ENCODE results near the gene ITGB5. TPM values are rescaled to one million over a fixed set of nuclear protein-coding genes. Genes with fewer than 3 reads are reported as not detected.

The ITGB5 gene
- total and polyA plus RNA-seq, 4 donors: 16.9 to 66.6 (median 48.0) TPM

GRCh38 chr3:124747111-124747981 lies 139.8 kb downstream of the ITGB5 start:
- TF ChIP-seq, protein P1, sequence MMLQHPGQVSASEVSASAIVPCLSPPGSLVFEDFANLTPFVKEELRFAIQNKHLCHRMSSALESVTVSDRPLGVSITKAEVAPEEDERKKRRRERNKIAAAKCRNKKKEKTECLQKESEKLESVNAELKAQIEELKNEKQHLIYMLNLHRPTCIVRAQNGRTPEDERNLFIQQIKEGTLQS (IDR thresholded peaks at IDR 0.05): no peak
- TF ChIP-seq JUND (IDR thresholded peaks at IDR 0.05): no peak
- no peak for TF ChIP-seq EGR1 (IDR thresholded peaks at IDR 0.05; ENCODE audit: low read depth in 2 of 2)
- no peak for DNase-seq (ENCODE audit: low spot score)
- Histone ChIP-seq H3K36me3 (ENCODE audit: control insufficient read depth in 4 of 4, insufficient read depth in 3 of 4, low read depth in 1 of 4, low read length in 3 of 4) (peaks cover 5 to 35% (median 29%) of the 10 kb centered on the region in 4 donors), H3K4me1 (ENCODE audit: control insufficient read depth in 4 of 4, insufficient read depth in 4 of 4, low read length in 3 of 4) (no peaks in the 10 kb centered on the region), H3K4me3 (ENCODE audit: low read depth in 1 of 3, low read length in 3 of 3) (no peak overlapping the region), H3K9ac (ENCODE audit: low read depth in 1 of 2, low read length in 2 of 2) (no peak overlapping the region), H3K27me3 (ENCODE audit: control insufficient read depth in 4 of 4, insufficient read depth in 4 of 4, low read length in 3 of 4) (no peaks in the 10 kb centered on the region), H3K9me3 (ENCODE audit: control insufficient read depth in 4 of 4, low read length in 3 of 4) (no peaks in the 10 kb centered on the region), H3K27ac (ENCODE audit: low read depth in 1 of 2, low read length in 2 of 2) (no peak overlapping the region)
- 95% methylated on average over 14 of the region's 14 CpGs for WGBS

DNA sequence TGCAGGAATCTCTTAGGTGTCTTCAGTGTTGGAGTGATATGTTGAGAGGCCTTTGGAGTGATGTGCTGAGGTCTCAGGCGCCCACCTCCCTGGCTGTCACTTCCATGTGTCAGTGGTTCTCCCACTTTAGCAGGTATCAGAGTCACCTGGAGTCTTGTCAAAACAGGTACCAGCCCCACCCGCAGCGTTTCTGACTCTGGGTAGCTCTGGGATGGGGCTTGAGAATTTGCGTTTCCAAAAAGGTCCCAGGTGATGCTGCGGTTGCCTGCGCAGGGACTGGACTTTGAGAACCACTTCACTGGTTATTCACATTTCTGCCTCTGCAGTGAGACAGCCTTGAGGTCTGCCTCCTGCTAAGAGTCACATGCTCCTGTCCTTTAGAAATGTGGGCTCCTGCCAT lies 141.4 kb downstream of the ITGB5 start:
- H3K4me1 ChIP-seq (ENCODE audit: control insufficient read depth in 4 of 4, insufficient read depth in 4 of 4, low read length in 3 of 4): no peaks in the 10 kb centered on the region
- no peak overlapping the region for H3K9ac ChIP-seq (ENCODE audit: low read depth in 1 of 2, low read length in 2 of 2)
- no peaks in the 10 kb centered on the region for H3K9me3 ChIP-seq (ENCODE audit: control insufficient read depth in 4 of 4, low read length in 3 of 4)
- no peak for DNase-seq (ENCODE audit: low spot score)
- peaks cover 8 to 49% (median 43%) of the 10 kb centered on the region in 4 donors for H3K36me3 ChIP-seq (ENCODE audit: control insufficient read depth in 4 of 4, insufficient read depth in 3 of 4, low read depth in 1 of 4, low read length in 3 of 4)
- H3K27me3 ChIP-seq (ENCODE audit: control insufficient read depth in 4 of 4, insufficient read depth in 4 of 4, low read length in 3 of 4): no peaks in the 10 kb centered on the region
- WGBS: 97% methylated on average over 6 of the region's 6 CpGs
- no peak overlapping the region for H3K27ac ChIP-seq (ENCODE audit: low read depth in 1 of 2, low read length in 2 of 2)
- no peak for TF ChIP-seq YY1 (IDR thresholded peaks at IDR 0.05)
- no peak for TF ChIP-seq NR2F2 (IDR thresholded peaks at IDR 0.05)
- no peak for TF ChIP-seq FOXA1 (IDR thresholded peaks at IDR 0.05)
- TF ChIP-seq CTCF (IDR thresholded peaks at IDR 0.05; ENCODE audit: low read depth, low read length, missing input control): no peak
- TF ChIP-seq, protein P2, sequence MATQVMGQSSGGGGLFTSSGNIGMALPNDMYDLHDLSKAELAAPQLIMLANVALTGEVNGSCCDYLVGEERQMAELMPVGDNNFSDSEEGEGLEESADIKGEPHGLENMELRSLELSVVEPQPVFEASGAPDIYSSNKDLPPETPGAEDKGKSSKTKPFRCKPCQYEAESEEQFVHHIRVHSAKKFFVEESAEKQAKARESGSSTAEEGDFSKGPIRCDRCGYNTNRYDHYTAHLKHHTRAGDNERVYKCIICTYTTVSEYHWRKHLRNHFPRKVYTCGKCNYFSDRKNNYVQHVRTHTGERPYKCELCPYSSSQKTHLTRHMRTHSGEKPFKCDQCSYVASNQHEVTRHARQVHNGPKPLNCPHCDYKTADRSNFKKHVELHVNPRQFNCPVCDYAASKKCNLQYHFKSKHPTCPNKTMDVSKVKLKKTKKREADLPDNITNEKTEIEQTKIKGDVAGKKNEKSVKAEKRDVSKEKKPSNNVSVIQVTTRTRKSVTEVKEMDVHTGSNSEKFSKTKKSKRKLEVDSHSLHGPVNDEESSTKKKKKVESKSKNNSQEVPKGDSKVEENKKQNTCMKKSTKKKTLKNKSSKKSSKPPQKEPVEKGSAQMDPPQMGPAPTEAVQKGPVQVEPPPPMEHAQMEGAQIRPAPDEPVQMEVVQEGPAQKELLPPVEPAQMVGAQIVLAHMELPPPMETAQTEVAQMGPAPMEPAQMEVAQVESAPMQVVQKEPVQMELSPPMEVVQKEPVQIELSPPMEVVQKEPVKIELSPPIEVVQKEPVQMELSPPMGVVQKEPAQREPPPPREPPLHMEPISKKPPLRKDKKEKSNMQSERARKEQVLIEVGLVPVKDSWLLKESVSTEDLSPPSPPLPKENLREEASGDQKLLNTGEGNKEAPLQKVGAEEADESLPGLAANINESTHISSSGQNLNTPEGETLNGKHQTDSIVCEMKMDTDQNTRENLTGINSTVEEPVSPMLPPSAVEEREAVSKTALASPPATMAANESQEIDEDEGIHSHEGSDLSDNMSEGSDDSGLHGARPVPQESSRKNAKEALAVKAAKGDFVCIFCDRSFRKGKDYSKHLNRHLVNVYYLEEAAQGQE (IDR thresholded peaks at IDR 0.05): no peak
- TF ChIP-seq HNF4G (IDR thresholded peaks at IDR 0.05): no peak
- TF ChIP-seq SP1 (IDR thresholded peaks at IDR 0.05): no peak
- no peak for TF ChIP-seq JUND (IDR thresholded peaks at IDR 0.05)
- no peak for TF ChIP-seq TAF1 (conservative IDR thresholded peaks at IDR 0.05)
- no peak for TF ChIP-seq RAD21 (IDR thresholded peaks at IDR 0.05)
- no peak overlapping the region for H3K4me3 ChIP-seq (ENCODE audit: low read depth in 1 of 3, low read length in 3 of 3)

Measured in liver (tissue), 9 donors.